ENCODE measurements around the gene TSC2. TPM values are rescaled to one million over a fixed set of nuclear protein-coding genes. Genes with fewer than 3 reads are reported as not detected.

TSC2 gene
- 100 to 1,000 TPM; 135 to 197 (median 161) TPM for total RNA-seq
- total RNA-seq (2013): 42.5 TPM

DNA sequence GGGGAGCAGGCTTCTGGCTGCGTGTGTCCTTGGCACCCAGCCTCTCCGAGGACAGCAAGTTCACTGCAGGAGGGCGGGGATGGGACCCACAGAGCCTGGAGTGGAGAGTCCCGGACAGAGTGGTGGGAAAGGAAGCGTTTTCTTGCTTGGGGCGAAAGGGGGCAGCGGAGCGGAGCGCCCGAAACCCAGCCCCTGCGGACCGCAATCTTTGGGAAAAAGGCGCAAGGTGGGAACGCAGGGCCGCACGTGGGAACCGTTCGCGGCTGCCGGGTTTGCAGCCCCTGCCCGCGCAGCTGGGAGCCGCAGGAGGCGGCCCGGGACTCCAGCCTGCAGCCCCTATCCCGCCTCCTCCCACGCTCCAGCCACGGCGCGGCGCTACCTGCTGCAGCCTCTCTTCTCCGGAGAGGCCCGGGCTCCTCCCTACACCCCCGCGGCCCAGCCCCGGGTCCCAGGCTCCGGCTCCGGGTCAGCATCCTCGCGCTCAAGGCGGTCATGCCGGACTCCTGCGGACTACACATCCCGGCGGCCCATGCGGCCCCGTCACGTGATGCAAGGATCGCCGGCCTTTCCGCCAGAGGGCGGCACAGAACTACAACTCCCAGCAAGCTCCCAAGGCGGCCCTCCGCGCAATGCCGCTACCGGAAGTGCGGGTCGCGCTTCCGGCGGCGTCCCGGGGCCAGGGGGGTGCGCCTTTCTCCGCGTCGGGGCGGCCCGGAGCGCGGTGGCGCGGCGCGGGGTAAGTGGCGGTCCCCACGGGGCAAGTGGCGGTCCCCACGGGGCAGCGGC is at the start of gene TSC2, which contains the start of gene NTHL1:
TSC2 (plus strand) TSS at position 656 of the 786 bp plus-strand sequence. CDS start 631 bp downstream, outside the sequence.
NTHL1 (minus strand) TSS at position 505 of the 786 bp plus-strand sequence; CDS start at position 494, 11 bp downstream.
- DNase-seq (peak; percentile 92 to 96), ATAC-seq (peak; percentile 95 to 99 (median 99))
- intact Hi-C loops (cut with micrococcal nuclease): loop anchor here (1.0 kb wide), 2 partner anchors 24 to 108 kb away; partner anchors contain the start of gene TRAF7
- Histone ChIP-seq H3K27me3 (ENCODE audit: control insufficient read depth, insufficient read depth, low read length) (no peaks in the 10 kb centered on the region), H3K4me1 (ENCODE audit: control insufficient read depth, insufficient read depth, low read length) (peaks cover 35% of the 10 kb centered on the region), H3K27ac (ENCODE audit: low read length) (no peak within 1 kb of the TSS), H3K9me3 (ENCODE audit: control insufficient read depth, insufficient read depth, low read length) (no peaks in the 10 kb centered on the region), H3K4me3 (ENCODE audit: low read length) (peak within 1 kb of the TSS; percentile 71), H3K36me3 (ENCODE audit: control insufficient read depth, insufficient read depth, low read length) (peaks cover 11% of the 10 kb centered on the region)
- Mint-ChIP-seq H3K27ac (peak within 1 kb of the TSS; percentile 61 to 73), H3K4me3 (peak within 1 kb of the TSS; percentile 93), H3K27me3 (ENCODE audit: low read depth in 2 of 2) (no peaks in the 10 kb centered on the region), H3K9me3 (no peaks in the 10 kb centered on the region), H3K4me1 (peaks cover 14 to 28% of the 10 kb centered on the region in 2 donors), H3K36me3 (no peaks in the 10 kb centered on the region)
- under 1% methylated on average over 81 of the region's 81 CpGs for WGBS (ENCODE audit: insufficient coverage)
- TF ChIP-seq, protein P1, sequence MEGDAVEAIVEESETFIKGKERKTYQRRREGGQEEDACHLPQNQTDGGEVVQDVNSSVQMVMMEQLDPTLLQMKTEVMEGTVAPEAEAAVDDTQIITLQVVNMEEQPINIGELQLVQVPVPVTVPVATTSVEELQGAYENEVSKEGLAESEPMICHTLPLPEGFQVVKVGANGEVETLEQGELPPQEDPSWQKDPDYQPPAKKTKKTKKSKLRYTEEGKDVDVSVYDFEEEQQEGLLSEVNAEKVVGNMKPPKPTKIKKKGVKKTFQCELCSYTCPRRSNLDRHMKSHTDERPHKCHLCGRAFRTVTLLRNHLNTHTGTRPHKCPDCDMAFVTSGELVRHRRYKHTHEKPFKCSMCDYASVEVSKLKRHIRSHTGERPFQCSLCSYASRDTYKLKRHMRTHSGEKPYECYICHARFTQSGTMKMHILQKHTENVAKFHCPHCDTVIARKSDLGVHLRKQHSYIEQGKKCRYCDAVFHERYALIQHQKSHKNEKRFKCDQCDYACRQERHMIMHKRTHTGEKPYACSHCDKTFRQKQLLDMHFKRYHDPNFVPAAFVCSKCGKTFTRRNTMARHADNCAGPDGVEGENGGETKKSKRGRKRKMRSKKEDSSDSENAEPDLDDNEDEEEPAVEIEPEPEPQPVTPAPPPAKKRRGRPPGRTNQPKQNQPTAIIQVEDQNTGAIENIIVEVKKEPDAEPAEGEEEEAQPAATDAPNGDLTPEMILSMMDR (IDR thresholded peaks at IDR 0.05): peak; percentile 41

DNA sequence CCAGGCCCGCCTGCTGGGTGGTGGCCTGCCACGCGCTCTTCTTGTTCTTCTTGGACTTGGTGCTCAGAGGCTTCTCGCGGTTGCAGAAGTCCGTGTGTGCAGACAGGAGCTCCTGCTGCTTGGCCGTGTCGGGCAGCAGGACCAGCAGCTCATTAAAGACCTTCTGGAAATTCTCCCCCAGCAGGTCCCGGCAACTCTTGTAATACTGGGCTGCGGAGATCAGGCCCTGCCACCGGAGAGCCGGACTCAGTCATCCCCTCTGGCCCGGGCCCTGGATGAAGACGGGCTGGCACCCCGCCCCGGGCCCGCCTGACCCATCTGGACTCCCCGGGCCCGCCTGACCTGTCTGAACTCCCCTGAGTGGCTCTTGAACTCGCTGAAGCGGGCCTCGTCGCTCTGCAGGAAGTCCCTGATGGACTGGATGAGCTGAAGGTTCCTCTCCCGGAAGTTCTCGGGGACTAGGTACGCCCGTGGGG is 49.4 kb upstream of the TSC2 start:
- WGBS (ENCODE audit: insufficient coverage): 97% methylated on average over 27 of the region's 27 CpGs
- H3K27ac ChIP-seq (ENCODE audit: low read length): no peak overlapping the region
- H3K4me1 Mint-ChIP-seq: peaks cover 0 to 9% of the 10 kb centered on the region in 2 donors
- H3K4me3 ChIP-seq (ENCODE audit: low read length): no peak overlapping the region
- H3K36me3 ChIP-seq (ENCODE audit: control insufficient read depth, insufficient read depth, low read length): peaks cover 47% of the 10 kb centered on the region
- DNase-seq (no peak), ATAC-seq (no peak)
- no peaks in the 10 kb centered on the region for H3K27me3 Mint-ChIP-seq (ENCODE audit: low read depth in 2 of 2)
- H3K27me3 ChIP-seq (ENCODE audit: control insufficient read depth, insufficient read depth, low read length): no peaks in the 10 kb centered on the region
- peaks cover 7% of the 10 kb centered on the region for H3K4me1 ChIP-seq (ENCODE audit: control insufficient read depth, insufficient read depth, low read length)
- intact Hi-C loops (cut with micrococcal nuclease): no loop called here
- no peak overlapping the region for H3K4me3 Mint-ChIP-seq
- H3K27ac Mint-ChIP-seq: no peak overlapping the region
- TF ChIP-seq, protein P1 (IDR thresholded peaks at IDR 0.05): no peak
- no peaks in the 10 kb centered on the region for H3K36me3 Mint-ChIP-seq
- no peaks in the 10 kb centered on the region for H3K9me3 ChIP-seq (ENCODE audit: control insufficient read depth, insufficient read depth, low read length)
- no peaks in the 10 kb centered on the region for H3K9me3 Mint-ChIP-seq

DNA sequence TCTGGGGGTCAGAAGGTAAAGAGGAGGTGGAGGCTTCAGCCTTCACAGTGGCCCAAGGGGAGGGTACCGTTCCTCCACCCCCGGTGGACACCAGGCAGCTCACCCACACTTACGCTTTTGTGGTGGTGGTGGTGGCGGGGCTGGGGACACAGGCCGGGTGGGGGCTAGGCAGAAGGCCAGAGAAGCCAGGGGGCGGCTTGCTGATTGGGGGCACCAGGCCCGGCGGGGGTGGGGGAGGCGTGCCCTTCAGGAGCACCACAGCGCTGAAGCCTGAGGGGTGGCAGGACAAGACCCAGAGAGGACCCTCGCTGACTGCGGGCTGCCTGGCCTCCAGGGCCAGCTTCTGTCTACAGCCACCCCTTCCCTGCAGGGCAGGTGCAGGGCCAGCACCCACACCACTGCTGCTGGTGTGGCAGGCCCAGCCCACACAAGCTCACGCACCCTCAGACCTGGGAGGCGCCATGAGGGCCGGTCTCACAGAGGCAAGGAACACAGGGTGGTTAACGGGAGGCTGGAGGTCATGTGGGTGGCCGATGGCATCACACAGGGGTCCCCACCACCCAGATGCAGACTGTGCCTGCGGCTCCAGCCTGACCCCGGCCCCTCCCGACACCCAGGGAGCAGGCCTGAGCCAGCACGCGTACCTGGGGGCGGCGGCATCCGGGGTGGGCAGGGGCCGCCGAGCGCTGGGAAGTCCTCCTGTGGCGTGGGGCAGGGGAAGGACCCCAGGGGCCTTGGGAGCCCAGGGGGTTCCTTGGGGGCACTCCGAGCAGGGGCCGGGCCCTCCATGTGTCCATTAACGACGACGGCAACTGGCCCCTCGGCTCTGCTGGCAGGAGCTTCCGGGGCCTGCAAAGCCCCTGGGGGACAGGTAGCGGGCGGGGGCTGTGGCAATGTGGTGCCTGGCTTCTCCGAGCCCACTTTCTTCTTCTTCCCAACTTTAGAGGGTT is 48.7 kb upstream of the TSC2 start:
- Histone ChIP-seq H3K9me3 (ENCODE audit: control insufficient read depth, insufficient read depth, low read length) (no peaks in the 10 kb centered on the region), H3K4me3 (ENCODE audit: low read length) (no peak overlapping the region), H3K36me3 (ENCODE audit: control insufficient read depth, insufficient read depth, low read length) (peaks cover 49% of the 10 kb centered on the region), H3K4me1 (ENCODE audit: control insufficient read depth, insufficient read depth, low read length) (peaks cover 14% of the 10 kb centered on the region), H3K27ac (ENCODE audit: low read length) (no peak overlapping the region), H3K27me3 (ENCODE audit: control insufficient read depth, insufficient read depth, low read length) (no peaks in the 10 kb centered on the region)
- Mint-ChIP-seq H3K27me3 (ENCODE audit: low read depth in 2 of 2) (no peaks in the 10 kb centered on the region), H3K27ac (no peak overlapping the region), H3K4me3 (no peak overlapping the region), H3K36me3 (no peaks in the 10 kb centered on the region), H3K9me3 (no peaks in the 10 kb centered on the region), H3K4me1 (peaks cover 0 to 12% of the 10 kb centered on the region in 2 donors)
- DNase-seq (no peak), ATAC-seq (no peak)
- intact Hi-C loops (cut with micrococcal nuclease): no loop called here
- WGBS (ENCODE audit: insufficient coverage): 96% methylated on average over 39 of the region's 39 CpGs
- TF ChIP-seq, protein P1 (IDR thresholded peaks at IDR 0.05): no peak
